Measurements from ENCODE around the gene BRD2.
A peak's percentile ranks its signal among the peaks of the same experiment; 100 is the strongest.

Gene BRD2

GRCh38 chr6:32972353-32973143 is 4.2 kb downstream of the BRD2 start:
- DNase-seq (ENCODE audit: low spot score), result no peak

- DNase-seq (ENCODE audit: low spot score), result no peak
These were observed 5.0 kb downstream of the BRD2 start for GRCh38 chr6:32973144-32974015.

- DNase-seq (ENCODE audit: low spot score), result peak; percentile 66
These were observed 5.6 kb downstream of the BRD2 start for GRCh38 chr6:32974016-32974333.

- DNase-seq (ENCODE audit: low spot score), result no peak
These were observed 6.3 kb downstream of the BRD2 start for GRCh38 chr6:32974541-32975308.

- no peak for DNase-seq (ENCODE audit: low spot score)
These were observed 7.5 kb downstream of the BRD2 start for GRCh38 chr6:32975886-32976285.

- DNase-seq (ENCODE audit: low spot score), result no peak
These were observed 8.1 kb downstream of the BRD2 start for GRCh38 chr6:32976334-32977069.

- no peak for DNase-seq (ENCODE audit: low spot score)
These were observed 9.0 kb downstream of the BRD2 start for GRCh38 chr6:32977272-32977952.

GRCh38 chr6:32977953-32978324 is 9.5 kb downstream of the BRD2 start:
- no peak for DNase-seq (ENCODE audit: low spot score)

GRCh38 chr6:32979720-32980487 is 11.5 kb downstream of the BRD2 start:
- no peak for DNase-seq (ENCODE audit: low spot score)

- no peak for DNase-seq (ENCODE audit: low spot score)
These were observed 12.2 kb downstream of the BRD2 start for GRCh38 chr6:32980488-32981038.

GRCh38 chr6:32982084-32982701 is 13.8 kb downstream of the BRD2 start:
- peak; percentile 41 for DNase-seq (ENCODE audit: low spot score)

- no peak for DNase-seq (ENCODE audit: low spot score)
These were observed 14.5 kb downstream of the BRD2 start for GRCh38 chr6:32982702-32983492.

- no peak for DNase-seq (ENCODE audit: low spot score)
These were observed 15.1 kb downstream of the BRD2 start for GRCh38 chr6:32983493-32983848.

GRCh38 chr6:32983964-32984621 is 15.7 kb downstream of the BRD2 start:
- DNase-seq (ENCODE audit: low spot score), result no peak

GRCh38 chr6:32984622-32985389 is 16.4 kb downstream of the BRD2 start:
- peak; percentile 82 for DNase-seq (ENCODE audit: low spot score)

- no peak for DNase-seq (ENCODE audit: low spot score)
These were observed 21.0 kb downstream of the BRD2 start for GRCh38 chr6:32989368-32989767.

- DNase-seq (ENCODE audit: low spot score), result no peak
These were observed 23.6 kb downstream of the BRD2 start for GRCh38 chr6:32991972-32992371.
